ENCODE data around the gene HDAC10. TPM values are rescaled to one million over a fixed set of nuclear protein-coding genes. Genes with fewer than 3 reads are reported as not detected.
"Not testable (repeated sequence)": the region's sequence is repeated elsewhere in the genome, so short reads cannot be mapped to it uniquely, and the experiment has no call there.

Gene HDAC10
- total RNA-seq, 2 experiments from 2014 or later = 46.1 to 47.6 TPM

DNA sequence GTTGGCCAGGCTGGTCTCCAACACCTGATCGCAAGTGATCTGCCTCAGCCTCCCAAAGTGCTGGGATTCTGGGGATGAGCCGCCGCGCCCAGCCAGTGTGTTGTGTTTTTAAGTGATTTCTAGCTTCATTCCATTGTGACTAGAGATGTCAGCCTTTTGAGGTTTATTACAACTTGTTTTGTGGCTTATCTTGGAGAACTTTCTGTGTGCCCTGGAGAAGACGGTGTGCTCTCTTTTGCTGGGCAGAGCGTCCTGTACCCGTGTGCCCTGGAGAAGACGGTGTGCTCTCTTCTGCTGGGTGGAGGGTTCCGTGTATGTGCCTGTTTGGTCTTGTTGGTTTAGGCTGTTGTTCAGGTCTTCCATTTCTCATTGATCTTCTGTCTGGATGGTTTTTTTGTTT lies 37.8 kb downstream of the HDAC10 start:
- Mint-ChIP-seq H3K36me3 (peaks cover 29% of the 10 kb centered on the region), H3K27me3 (no peaks in the 10 kb centered on the region)
- POLR2A ChIA-PET = no interaction called here

DNA sequence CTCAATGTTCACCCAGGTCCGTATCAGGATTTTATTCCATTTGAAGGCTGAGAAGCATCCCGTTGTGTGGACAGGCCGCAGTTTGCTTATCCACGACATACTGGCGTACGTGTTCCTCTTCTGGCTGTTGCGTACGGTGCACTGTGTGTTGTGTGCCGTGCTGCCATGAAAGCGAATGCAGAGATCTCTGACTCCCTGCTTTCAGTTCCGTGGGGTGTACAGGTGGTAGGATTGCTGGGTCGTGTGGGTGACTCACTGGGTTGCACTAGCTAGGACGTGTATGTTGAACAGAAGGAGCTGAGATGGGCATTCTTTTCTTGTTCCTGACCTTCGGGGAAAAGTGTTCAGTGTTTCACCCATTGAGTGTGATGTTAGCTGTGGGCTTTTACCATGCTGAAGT lies 39.9 kb downstream of the HDAC10 start:
- intact Hi-C loops (cut with micrococcal nuclease) = no loop called here
- POLR2A ChIA-PET = no interaction called here

More for the DNA sequence above, 37.8 kb downstream of the HDAC10 start:
- H3K4me3 Mint-ChIP-seq = no peak overlapping the region
- CTCF ChIA-PET = interaction anchor here (1.5 to 1.7 kb wide), 2 partner anchors 31 to 64 kb away, joined by 3 to 4 read pairs; no protein-coding TSS in a partner anchor
- H3K27ac Mint-ChIP-seq = peak overlapping the region; percentile 19
- intact Hi-C loops (cut with micrococcal nuclease) = no loop called here
- no peak for DNase-seq
- H3K9me3 Mint-ChIP-seq = no peaks in the 10 kb centered on the region
- H3K4me1 Mint-ChIP-seq (ENCODE audit: low read depth) = peaks cover 10% of the 10 kb centered on the region

DNA sequence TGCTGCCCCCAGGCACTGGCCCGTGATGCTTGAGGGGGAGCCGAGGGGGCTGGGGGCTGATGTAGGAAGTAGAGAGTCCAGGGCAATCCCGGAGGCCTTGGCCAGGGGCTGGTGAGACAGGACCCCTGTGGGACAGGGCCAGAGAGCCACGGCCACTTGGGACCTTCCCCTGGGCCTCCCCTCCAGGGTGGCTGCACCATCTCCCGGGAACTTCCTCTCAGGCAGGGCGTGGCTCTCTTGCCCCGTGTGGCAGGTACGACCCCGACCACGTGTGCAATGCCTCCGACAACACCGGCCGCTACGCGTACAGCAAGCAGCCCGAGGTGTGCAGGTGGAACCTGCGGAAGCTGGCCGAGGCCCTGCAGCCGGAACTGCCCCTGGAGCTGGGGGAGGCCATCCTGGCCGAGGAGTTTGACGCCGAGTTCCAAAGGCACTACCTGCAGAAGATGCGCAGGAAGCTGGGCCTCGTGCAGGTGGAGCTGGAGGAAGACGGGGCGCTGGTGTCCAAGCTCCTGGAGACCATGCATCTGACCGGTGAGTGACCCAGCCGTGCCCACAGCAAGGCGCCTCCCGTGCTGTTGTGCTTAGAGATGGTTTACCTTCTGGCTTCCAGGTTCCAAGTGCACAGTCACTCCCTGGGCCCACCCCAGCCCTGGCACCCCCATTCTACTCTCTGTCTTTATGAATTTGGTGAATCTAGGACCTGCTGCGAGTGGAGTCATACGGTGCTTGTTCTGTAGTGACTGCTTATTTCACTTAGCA lies 40.5 kb downstream of the HDAC10 start:
- H3K27ac Mint-ChIP-seq = no peak overlapping the region
- H3K4me3 Mint-ChIP-seq = no peak overlapping the region
- H3K4me1 Mint-ChIP-seq (ENCODE audit: low read depth) = peaks cover 10% of the 10 kb centered on the region
- H3K9me3 Mint-ChIP-seq = no peaks in the 10 kb centered on the region
- H3K36me3 Mint-ChIP-seq = peaks cover 16% of the 10 kb centered on the region
- H3K27me3 Mint-ChIP-seq = no peaks in the 10 kb centered on the region
- CTCF ChIA-PET = interaction anchor here (0.9 to 2.2 kb wide), 3 partner anchors 59 to 156 kb away, joined by 3 to 23 read pairs (median 3); no protein-coding TSS in a partner anchor
- POLR2A ChIA-PET = no interaction called here
- intact Hi-C loops (cut with micrococcal nuclease) = no loop called here
- DNase-seq = no peak

More for the DNA sequence above, 39.9 kb downstream of the HDAC10 start:
- Mint-ChIP-seq H3K9me3 (no peaks in the 10 kb centered on the region), H3K4me1 (ENCODE audit: low read depth) (peaks cover 10% of the 10 kb centered on the region), H3K4me3 (no peak overlapping the region), H3K36me3 (peaks cover 20% of the 10 kb centered on the region), H3K27me3 (no peaks in the 10 kb centered on the region), H3K27ac (peak overlapping the region; percentile 43)
- DNase-seq = no peak
- CTCF ChIA-PET = interaction anchor here (0.9 to 2.2 kb wide), 3 partner anchors 59 to 156 kb away, joined by 3 to 23 read pairs (median 3); no protein-coding TSS in a partner anchor

DNA sequence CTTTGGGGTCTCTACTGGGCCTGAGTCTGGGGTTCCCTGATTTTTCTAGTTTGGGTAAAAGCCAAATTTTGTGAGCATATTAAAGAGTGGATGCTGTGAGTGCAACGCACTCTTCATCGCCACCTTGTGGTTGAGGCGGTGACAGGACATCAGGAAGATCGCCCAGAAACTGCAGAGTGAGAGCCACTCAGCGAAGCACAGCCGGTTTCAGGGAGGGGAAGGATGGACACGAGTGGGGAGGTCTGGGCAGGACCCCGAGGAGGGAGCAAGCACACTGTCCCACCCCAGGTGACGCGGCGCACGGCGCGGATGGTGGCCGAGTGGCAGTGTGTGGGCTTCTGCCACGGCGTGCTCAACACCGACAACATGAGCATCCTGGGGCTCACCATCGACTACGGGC lies 41.2 kb downstream of the HDAC10 start:
- Mint-ChIP-seq H3K9me3 (no peaks in the 10 kb centered on the region), H3K36me3 (peaks cover 15% of the 10 kb centered on the region), H3K27me3 (no peaks in the 10 kb centered on the region), H3K4me1 (ENCODE audit: low read depth) (peaks cover 10% of the 10 kb centered on the region), H3K4me3 (no peak overlapping the region), H3K27ac (peak overlapping the region; percentile 55)
- CTCF ChIA-PET = interaction anchor here (4.6 kb wide), 1 partner anchor 60 kb away, joined by 40 read pairs; no protein-coding TSS in a partner anchor
- DNase-seq = peak; percentile 76
- intact Hi-C loops (cut with micrococcal nuclease) = loop anchor here (1.0 to 5.0 kb wide), 2 partner anchors 61 to 443 kb away; no protein-coding TSS in a partner anchor
- POLR2A ChIA-PET = no interaction called here

DNA sequence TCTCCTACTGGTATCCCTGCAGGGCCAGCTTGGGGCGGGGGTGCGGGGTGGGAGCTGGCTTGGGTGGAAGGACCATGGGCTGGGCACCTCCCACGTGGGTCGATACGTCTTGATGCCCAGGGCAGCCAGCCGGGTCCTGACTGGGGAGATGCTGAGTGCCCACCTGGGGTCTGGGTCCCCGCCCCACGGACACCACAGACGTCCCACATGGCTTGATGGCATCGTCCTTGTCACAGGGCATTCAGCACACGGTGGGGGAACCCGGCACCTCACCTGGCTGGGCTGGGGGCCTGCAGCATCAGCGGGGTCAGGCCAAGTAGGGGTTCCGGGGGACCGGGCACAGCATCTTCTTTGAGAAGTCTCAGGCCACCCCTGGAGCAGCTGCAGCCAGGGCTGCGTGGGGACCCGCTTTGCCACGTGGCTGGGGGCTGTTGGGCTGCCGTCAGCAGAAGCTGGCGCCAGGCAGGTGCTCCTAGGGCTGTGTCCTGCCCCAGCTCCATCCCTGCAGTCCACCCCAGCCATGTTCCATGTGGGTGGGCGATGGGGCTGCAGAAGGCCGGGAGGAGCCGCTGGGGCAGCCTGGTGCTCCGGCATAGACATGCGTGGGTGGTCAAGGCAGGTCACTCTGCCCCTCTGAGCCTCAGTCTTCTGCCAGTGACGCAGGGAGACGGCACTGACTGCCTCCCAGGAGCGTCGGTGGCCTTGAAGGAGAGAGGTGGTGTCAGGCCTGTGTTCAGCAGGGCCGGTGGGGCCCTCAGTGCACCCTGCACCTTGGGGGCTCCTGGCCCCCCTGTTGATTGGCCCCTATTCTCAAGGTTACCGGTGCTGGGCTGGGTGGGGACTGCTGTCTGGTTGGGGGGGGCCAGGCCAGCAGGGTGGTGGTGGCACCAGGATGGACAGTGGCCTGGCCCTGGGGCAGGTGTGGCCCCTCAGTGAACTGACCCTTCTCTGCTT lies 41.8 kb downstream of the HDAC10 start:
- H3K36me3 Mint-ChIP-seq = peaks cover 16% of the 10 kb centered on the region
- no peaks in the 10 kb centered on the region for H3K9me3 Mint-ChIP-seq
- ChIA-PET CTCF (interaction anchor here (1.2 to 4.6 kb wide), 3 partner anchors 28 to 278 kb away, joined by 3 to 40 read pairs (median 8); no protein-coding TSS in a partner anchor), POLR2A (no interaction called here)
- no peak overlapping the region for H3K4me3 Mint-ChIP-seq
- peaks cover 14% of the 10 kb centered on the region for H3K4me1 Mint-ChIP-seq (ENCODE audit: low read depth)
- no peaks in the 10 kb centered on the region for H3K27me3 Mint-ChIP-seq
- no peak overlapping the region for H3K27ac Mint-ChIP-seq
- DNase-seq = no peak
- intact Hi-C loops (cut with micrococcal nuclease) = loop anchor here (1.0 to 5.0 kb wide), 2 partner anchors 60 to 442 kb away; no protein-coding TSS in a partner anchor

DNA sequence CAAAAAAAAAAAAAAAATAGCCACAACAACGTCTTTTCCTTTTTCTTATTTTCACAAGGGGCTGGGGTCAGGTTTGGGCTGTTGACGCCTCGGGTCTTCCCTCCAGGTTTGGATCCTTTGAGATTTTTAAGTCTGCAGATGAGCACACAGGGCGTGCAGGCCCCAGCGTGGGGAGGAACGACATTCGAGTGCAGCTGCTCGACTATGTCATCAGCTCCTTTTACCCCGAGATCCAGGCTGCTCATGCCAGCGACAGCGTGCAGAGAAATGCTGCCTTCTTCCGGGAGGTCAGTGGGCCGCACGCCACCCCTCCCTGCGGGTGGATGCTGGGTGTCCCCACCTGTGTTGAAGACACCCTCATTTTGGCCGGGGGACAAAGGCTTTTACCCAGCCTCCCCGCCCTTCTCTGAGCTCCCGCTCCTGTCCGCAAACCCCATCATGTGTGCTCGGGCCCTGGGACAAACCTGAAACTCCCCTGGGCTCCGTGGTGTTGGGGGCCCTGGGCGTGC lies 42.6 kb downstream of the HDAC10 start:
- no peaks in the 10 kb centered on the region for H3K27me3 Mint-ChIP-seq
- no peak overlapping the region for H3K27ac Mint-ChIP-seq
- intact Hi-C loops (cut with micrococcal nuclease) = loop anchor here (5.0 kb wide), 1 partner anchor 441 kb away; no protein-coding TSS in a partner anchor
- no peak overlapping the region for H3K4me3 Mint-ChIP-seq
- ChIA-PET POLR2A (interaction anchor here (0.6 kb wide), 1 partner anchor 17 kb away, joined by 3 read pairs; no protein-coding TSS in a partner anchor), CTCF (interaction anchor here (1.2 to 4.6 kb wide), 3 partner anchors 29 to 278 kb away, joined by 3 to 40 read pairs (median 8); no protein-coding TSS in a partner anchor)
- DNase-seq = no peak
- H3K4me1 Mint-ChIP-seq (ENCODE audit: low read depth) = peaks cover 17% of the 10 kb centered on the region
- no peaks in the 10 kb centered on the region for H3K9me3 Mint-ChIP-seq
- peaks cover 16% of the 10 kb centered on the region for H3K36me3 Mint-ChIP-seq

DNA sequence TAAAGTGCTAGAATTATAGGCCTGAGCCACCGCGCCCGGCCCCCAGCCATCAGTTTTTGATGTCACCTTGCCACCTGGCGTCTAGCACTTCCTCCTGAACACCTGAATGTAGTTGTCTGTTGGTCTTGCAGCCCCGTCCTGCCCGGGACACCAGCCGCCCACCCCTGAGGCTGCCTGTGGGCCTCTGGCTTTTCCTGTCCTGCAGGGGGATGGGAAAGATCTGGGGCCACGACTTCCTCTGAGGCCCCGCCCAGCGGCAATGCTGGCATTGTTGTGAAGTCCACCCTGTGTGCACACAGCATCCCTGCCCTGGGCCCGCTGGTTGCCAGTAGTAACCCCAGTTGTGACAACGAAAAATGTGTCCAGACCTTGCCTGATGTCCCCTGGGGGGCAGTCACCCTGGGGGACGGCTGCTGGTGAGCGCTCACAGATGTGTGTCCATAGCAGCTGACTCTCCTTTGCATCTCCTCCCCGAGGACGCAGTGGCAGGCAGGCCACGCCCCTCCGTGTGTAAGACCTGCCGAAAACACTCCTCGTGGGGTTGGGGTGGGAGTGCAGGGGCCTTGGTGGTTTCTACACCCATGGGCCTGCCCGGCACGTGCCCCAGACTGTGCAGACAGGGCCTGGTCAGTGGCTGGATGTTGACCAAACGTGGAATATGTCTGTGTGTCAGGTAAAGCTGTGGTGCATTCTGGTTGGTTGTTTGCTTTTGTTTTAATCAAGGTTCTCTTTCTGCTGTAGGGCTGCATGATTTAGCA lies 43.5 kb downstream of the HDAC10 start:
- ChIA-PET CTCF (interaction anchor here (1.5 to 4.6 kb wide), 4 partner anchors 16 to 277 kb away, joined by 3 to 40 read pairs (median 6); no protein-coding TSS in a partner anchor), POLR2A (no interaction called here)
- H3K9me3 Mint-ChIP-seq = no peaks in the 10 kb centered on the region
- H3K27ac Mint-ChIP-seq = no peak overlapping the region
- no peaks in the 10 kb centered on the region for H3K27me3 Mint-ChIP-seq
- no peak for DNase-seq
- peaks cover 18% of the 10 kb centered on the region for H3K4me1 Mint-ChIP-seq (ENCODE audit: low read depth)
- intact Hi-C loops (cut with micrococcal nuclease) = loop anchor here (5.0 kb wide), 1 partner anchor 440 kb away; no protein-coding TSS in a partner anchor
- peaks cover 21% of the 10 kb centered on the region for H3K36me3 Mint-ChIP-seq
- H3K4me3 Mint-ChIP-seq = no peak overlapping the region

DNA sequence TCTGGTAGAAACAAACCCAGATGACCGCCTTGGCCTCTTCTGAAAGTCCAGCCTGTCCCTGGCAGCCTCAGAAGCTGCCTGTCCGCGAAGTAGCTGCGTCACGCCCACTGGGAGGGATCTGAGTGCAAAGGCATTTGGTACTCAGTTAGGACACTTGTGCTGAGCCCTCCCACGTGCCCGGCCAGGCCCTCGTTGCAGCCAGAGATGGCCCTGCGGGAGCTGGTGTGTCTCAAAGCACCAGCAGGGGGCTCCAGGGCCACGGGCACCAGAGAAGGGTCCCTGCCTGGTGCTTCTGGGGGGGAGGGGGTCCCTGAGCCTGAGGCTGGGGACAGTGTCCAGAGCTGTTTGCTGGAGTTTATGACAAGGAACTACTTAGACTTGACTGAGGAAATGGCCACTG lies 44.5 kb downstream of the HDAC10 start:
- Mint-ChIP-seq H3K4me1 (ENCODE audit: low read depth) (peaks cover 24% of the 10 kb centered on the region), H3K9me3 (no peaks in the 10 kb centered on the region), H3K27me3 (no peaks in the 10 kb centered on the region), H3K36me3 (peaks cover 18% of the 10 kb centered on the region), H3K27ac (no peak overlapping the region), H3K4me3 (no peak overlapping the region)
- CTCF ChIA-PET = interaction anchor here (0.9 to 4.6 kb wide), 7 partner anchors 15 to 176 kb away, joined by 3 to 40 read pairs (median 4); no protein-coding TSS in a partner anchor
- intact Hi-C loops (cut with micrococcal nuclease) = loop anchor here (5.0 kb wide), 1 partner anchor 439 kb away; no protein-coding TSS in a partner anchor
- DNase-seq = no peak
- POLR2A ChIA-PET = interaction anchor here (0.6 kb wide), 1 partner anchor 70 kb away, joined by 4 read pairs; no protein-coding TSS in a partner anchor

DNA sequence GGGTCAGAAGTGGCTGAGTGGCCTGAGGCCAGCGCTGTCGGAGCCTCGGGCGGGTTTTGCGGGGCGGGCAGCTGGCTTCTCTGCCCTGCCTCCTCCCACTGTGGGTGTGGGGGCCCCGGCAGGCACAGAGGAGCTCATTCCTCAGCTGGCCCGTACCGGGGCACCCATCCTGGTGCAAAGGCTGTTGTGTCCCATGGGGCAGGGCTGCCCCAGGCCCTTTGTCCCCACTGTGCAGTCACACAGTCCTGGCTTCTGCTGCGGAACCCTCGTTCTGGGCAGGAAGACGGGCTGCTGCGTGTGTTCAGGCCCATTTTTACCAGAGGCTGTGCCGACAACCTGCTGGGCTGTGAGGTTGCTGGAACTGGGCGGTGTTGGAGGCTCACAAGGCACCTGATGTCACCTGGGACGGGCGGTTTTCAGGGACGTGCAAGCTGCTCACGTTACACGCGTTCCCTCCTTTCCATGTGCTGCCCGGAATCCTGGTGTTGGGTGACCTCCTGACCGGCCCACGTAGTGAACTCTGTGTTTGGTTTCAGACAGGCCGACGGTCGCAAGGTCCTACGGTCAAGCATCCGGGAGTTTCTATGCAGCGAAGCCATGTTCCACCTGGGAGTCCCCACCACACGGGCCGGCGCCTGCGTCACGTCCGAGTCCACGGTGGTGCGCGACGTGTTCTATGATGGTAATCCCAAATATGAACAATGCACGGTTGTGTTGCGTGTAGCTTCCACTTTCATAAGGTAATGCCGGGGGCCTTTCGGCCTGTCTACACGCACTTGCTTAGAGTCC lies 45.1 kb downstream of the HDAC10 start:
- intact Hi-C loops (cut with micrococcal nuclease) = loop anchor here (5.0 kb wide), 1 partner anchor 439 kb away; no protein-coding TSS in a partner anchor
- Mint-ChIP-seq H3K9me3 (no peaks in the 10 kb centered on the region), H3K36me3 (peaks cover 18% of the 10 kb centered on the region), H3K27me3 (no peaks in the 10 kb centered on the region), H3K27ac (no peak overlapping the region), H3K4me3 (no peak overlapping the region), H3K4me1 (ENCODE audit: low read depth) (peaks cover 20% of the 10 kb centered on the region)
- no peak for DNase-seq
- POLR2A ChIA-PET = interaction anchor here (0.6 kb wide), 1 partner anchor 69 kb away, joined by 4 read pairs; no protein-coding TSS in a partner anchor
- CTCF ChIA-PET = interaction anchor here (0.9 to 4.6 kb wide), 7 partner anchors 14 to 176 kb away, joined by 3 to 40 read pairs (median 4); no protein-coding TSS in a partner anchor

DNA sequence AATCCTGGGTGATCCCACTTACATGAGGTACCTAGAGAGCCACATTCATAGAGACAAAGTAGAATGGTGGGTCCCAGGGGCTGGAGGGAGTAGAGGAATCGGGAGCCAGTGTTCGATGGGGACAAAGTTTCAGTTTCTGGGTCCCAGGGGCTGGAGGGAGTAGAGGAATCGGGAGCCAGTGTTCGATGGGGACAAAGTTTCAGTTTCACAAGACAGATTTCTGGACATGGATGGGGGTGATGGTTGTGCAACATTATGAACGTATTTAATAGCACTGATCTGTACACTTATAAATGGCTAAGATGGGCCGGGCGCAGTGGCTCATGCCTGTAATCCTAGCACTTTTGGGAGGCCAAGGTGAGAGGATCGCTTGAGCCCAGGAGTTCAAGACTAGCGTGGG lies 46.1 kb downstream of the HDAC10 start:
- not testable (repeated sequence) for H3K27me3 Mint-ChIP-seq, H3K9me3 Mint-ChIP-seq, DNase-seq, H3K27ac Mint-ChIP-seq, H3K4me3 Mint-ChIP-seq
- Mint-ChIP-seq H3K4me1 (ENCODE audit: low read depth) (peaks cover 20% of the 10 kb centered on the region), H3K36me3 (peaks cover 18% of the 10 kb centered on the region)
- ChIA-PET POLR2A (interaction anchor here (0.6 to 0.7 kb wide), 2 partner anchors 211 to 242 kb away, joined by 3 to 4 read pairs; no protein-coding TSS in a partner anchor), CTCF (interaction anchor here (0.6 to 4.6 kb wide), 3 partner anchors 14 to 63 kb away, joined by 3 to 40 read pairs (median 5); no protein-coding TSS in a partner anchor)
- intact Hi-C loops (cut with micrococcal nuclease) = loop anchor here (5.0 kb wide), 1 partner anchor 438 kb away; no protein-coding TSS in a partner anchor

Data from activated CD4-positive, alpha-beta memory T cell treated with anti-CD3 and anti-CD28 coated beads for 36 hours (primary cell).